HG03520 (cell line): ENCODE measurements around the gene LMX1A.

Experiments
- ATAC-seq: cut with Tn5 transposase; IDR thresholded peaks from one replicate; pipeline ENCODE4 v1.9.1; 2021; ENCODE audit warnings: mild to moderate bottlenecking, moderate library complexity; ENCODE audit not compliant: unreplicated experiment

Gene LMX1A

GRCh38 chr1:165276314-165276713 is 80.2 kb downstream of the LMX1A start:
- no peak for ATAC-seq

- no peak for ATAC-seq
Observed at GRCh38 chr1:165265196-165265838, 91.2 kb downstream of the LMX1A start.

GRCh38 chr1:165259706-165260428 is 96.6 kb downstream of the LMX1A start:
- no peak for ATAC-seq

GRCh38 chr1:165259236-165259635 is 97.3 kb downstream of the LMX1A start:
- ATAC-seq, result no peak

GRCh38 chr1:165257969-165258459 is 98.5 kb downstream of the LMX1A start:
- no peak for ATAC-seq

- ATAC-seq, result no peak
Observed at GRCh38 chr1:165254896-165255625, 101.5 kb downstream of the LMX1A start.

- ATAC-seq, result no peak
Observed at GRCh38 chr1:165254376-165254775, 102.1 kb downstream of the LMX1A start.

- ATAC-seq, result no peak
Observed at GRCh38 chr1:165253818-165254254, 102.7 kb downstream of the LMX1A start.

- no peak for ATAC-seq
Observed at GRCh38 chr1:165248969-165249571, 107.4 kb downstream of the LMX1A start.

- no peak for ATAC-seq
Observed at GRCh38 chr1:165241952-165242351, 114.6 kb downstream of the LMX1A start.

GRCh38 chr1:165241321-165241720 is 115.2 kb downstream of the LMX1A start:
- no peak for ATAC-seq

GRCh38 chr1:165240492-165240891 is 116.0 kb downstream of the LMX1A start:
- no peak for ATAC-seq

GRCh38 chr1:165239873-165240272 is 116.6 kb downstream of the LMX1A start:
- no peak for ATAC-seq

- no peak for ATAC-seq
Observed at GRCh38 chr1:165235777-165236291, 120.7 kb downstream of the LMX1A start.

- ATAC-seq, result no peak
Observed at GRCh38 chr1:165235155-165235776, 121.2 kb downstream of the LMX1A start.

- ATAC-seq, result no peak
Observed at GRCh38 chr1:165234149-165234548, 122.4 kb downstream of the LMX1A start.

GRCh38 chr1:165228676-165229075 is 127.8 kb downstream of the LMX1A start:
- ATAC-seq, result no peak

- no peak for ATAC-seq
Observed at GRCh38 chr1:165228111-165228655, 128.3 kb downstream of the LMX1A start.

- ATAC-seq, result no peak
Observed at GRCh38 chr1:165226326-165226725, 130.2 kb downstream of the LMX1A start.

- no peak for ATAC-seq
Observed at GRCh38 chr1:165225650-165226049, 130.9 kb downstream of the LMX1A start.
